ENCODE data around the gene RCAN3.
"Not testable (repeated sequence)": the region's sequence is repeated elsewhere in the genome, so short reads cannot be mapped to it uniquely, and the experiment has no call there.

Gene RCAN3

GRCh38 chr1:24503059-24503751, 569 bp downstream of the RCAN3 start:
- Histone ChIP-seq H3K36me3 (ENCODE audit: insufficient read depth, low read length) (no peaks in the 10 kb centered on the region), H3K4me1 (ENCODE audit: control insufficient read depth, insufficient read depth, low read length) (peaks cover 10% of the 10 kb centered on the region), H3K27me3 (ENCODE audit: control insufficient read depth, insufficient read depth, low read length) (peaks cover 17% of the 10 kb centered on the region), H3K4me2 (ENCODE audit: low read length) (peak overlapping the region; percentile 93), H3K9me3 (replicated peaks; ENCODE audit: low read length) (no peaks in the 10 kb centered on the region), H3K4me3 (ENCODE audit: low read length) (peak overlapping the region; percentile 84), H3K9ac (ENCODE audit: low read depth, low read length) (peak overlapping the region; percentile 79)

GRCh38 chr1:24503870-24504523, 1.4 kb downstream of the RCAN3 start:
- Histone ChIP-seq H3K4me2 (ENCODE audit: low read length) (peak overlapping the region; percentile 93), H3K9me3 (replicated peaks; ENCODE audit: low read length) (no peaks in the 10 kb centered on the region), H3K9ac (ENCODE audit: low read depth, low read length) (no peak overlapping the region), H3K36me3 (ENCODE audit: insufficient read depth, low read length) (no peaks in the 10 kb centered on the region), H3K27me3 (ENCODE audit: control insufficient read depth, insufficient read depth, low read length) (peaks cover 9% of the 10 kb centered on the region), H3K4me1 (ENCODE audit: control insufficient read depth, insufficient read depth, low read length) (peaks cover 10% of the 10 kb centered on the region), H3K4me3 (ENCODE audit: low read length) (peak overlapping the region; percentile 84)

DNA sequence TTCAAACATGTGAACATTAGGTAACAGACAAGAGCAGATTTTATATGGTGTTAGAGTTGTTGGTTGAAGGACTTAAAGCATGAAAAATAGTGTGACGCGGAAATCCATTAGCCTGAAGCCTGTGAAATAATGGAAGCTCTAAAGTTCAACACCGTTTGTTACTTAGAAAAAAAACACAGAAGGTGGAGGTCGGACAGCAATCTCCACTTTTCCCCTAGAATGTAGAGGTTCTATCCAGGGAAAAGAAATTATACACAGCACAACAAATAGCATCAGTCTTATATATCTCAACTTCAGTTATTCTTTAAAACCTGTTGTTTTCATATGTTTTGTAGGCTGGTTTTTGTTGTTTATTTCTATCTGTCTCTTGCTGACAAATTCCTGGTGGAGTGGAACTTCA, 1.9 kb downstream of the RCAN3 start:
- Histone ChIP-seq H3K4me3 (ENCODE audit: low read length) (no peak overlapping the region), H3K4me1 (ENCODE audit: control insufficient read depth, insufficient read depth, low read length) (peaks cover 10% of the 10 kb centered on the region), H3K27me3 (ENCODE audit: control insufficient read depth, insufficient read depth, low read length) (peaks cover 4% of the 10 kb centered on the region), H3K9me3 (replicated peaks; ENCODE audit: low read length) (no peaks in the 10 kb centered on the region), H3K4me2 (ENCODE audit: low read length) (no peak overlapping the region), H3K9ac (ENCODE audit: low read depth, low read length) (no peak overlapping the region), H3K36me3 (ENCODE audit: insufficient read depth, low read length) (no peaks in the 10 kb centered on the region)

- Histone ChIP-seq H3K4me1 (ENCODE audit: control insufficient read depth, insufficient read depth, low read length) (peaks cover 10% of the 10 kb centered on the region), H3K27me3 (ENCODE audit: control insufficient read depth, insufficient read depth, low read length) (no peaks in the 10 kb centered on the region), H3K36me3 (ENCODE audit: insufficient read depth, low read length) (no peaks in the 10 kb centered on the region), H3K9me3 (replicated peaks; ENCODE audit: low read length) (no peaks in the 10 kb centered on the region), H3K4me3 (ENCODE audit: low read length) (no peak overlapping the region), H3K9ac (ENCODE audit: low read depth, low read length) (no peak overlapping the region), H3K4me2 (ENCODE audit: low read length) (no peak overlapping the region)
Measured at GRCh38 chr1:24505816-24506215, 3.2 kb downstream of the RCAN3 start.

DNA sequence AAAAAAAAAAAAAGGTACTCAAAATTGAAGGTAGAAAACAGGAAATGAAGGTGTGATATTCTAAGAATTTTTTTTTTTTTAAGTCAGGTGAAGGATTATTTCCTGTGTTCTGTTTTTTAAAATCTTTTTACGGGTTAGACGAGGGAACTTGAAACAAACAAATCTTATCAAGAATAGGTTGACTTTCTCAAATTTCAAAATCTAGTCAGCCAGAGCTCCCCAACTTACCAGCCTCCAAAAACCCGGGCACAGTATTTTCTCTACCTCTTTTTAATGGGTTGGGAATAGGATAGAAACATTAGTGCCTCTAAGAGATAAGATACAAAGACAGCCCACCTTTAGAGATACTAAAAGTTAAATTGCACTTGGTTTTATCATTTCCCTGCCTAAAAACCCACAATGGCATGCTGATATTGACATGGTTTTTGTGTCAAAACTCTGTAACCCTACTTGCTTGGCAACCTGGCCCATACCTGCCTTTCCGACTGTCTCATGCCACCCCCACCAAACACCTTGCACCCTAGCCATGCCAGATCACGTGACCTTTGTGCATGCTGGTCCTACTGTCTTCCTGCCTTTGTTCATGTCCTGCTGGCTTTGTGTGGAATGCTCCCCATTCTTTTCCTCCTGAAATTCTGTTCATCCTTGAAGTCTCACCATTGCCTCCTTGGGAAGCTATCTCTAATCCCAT, 4.2 kb downstream of the RCAN3 start:
- no peaks in the 10 kb centered on the region for H3K9me3 ChIP-seq (replicated peaks; ENCODE audit: low read length)
- peaks cover 7% of the 10 kb centered on the region for H3K4me1 ChIP-seq (ENCODE audit: control insufficient read depth, insufficient read depth, low read length)
- H3K4me3 ChIP-seq (ENCODE audit: low read length), result no peak overlapping the region
- no peak overlapping the region for H3K4me2 ChIP-seq (ENCODE audit: low read length)
- no peaks in the 10 kb centered on the region for H3K36me3 ChIP-seq (ENCODE audit: insufficient read depth, low read length)
- H3K9ac ChIP-seq (ENCODE audit: low read depth, low read length), result no peak overlapping the region
- no peaks in the 10 kb centered on the region for H3K27me3 ChIP-seq (ENCODE audit: control insufficient read depth, insufficient read depth, low read length)

GRCh38 chr1:24507405-24507804, 4.8 kb downstream of the RCAN3 start:
- no peaks in the 10 kb centered on the region for H3K27me3 ChIP-seq (ENCODE audit: control insufficient read depth, insufficient read depth, low read length)
- no peak overlapping the region for H3K4me2 ChIP-seq (ENCODE audit: low read length)
- no peak overlapping the region for H3K4me3 ChIP-seq (ENCODE audit: low read length)
- no peak overlapping the region for H3K9ac ChIP-seq (ENCODE audit: low read depth, low read length)
- no peaks in the 10 kb centered on the region for H3K36me3 ChIP-seq (ENCODE audit: insufficient read depth, low read length)
- no peaks in the 10 kb centered on the region for H3K9me3 ChIP-seq (replicated peaks; ENCODE audit: low read length)
- peaks cover 7% of the 10 kb centered on the region for H3K4me1 ChIP-seq (ENCODE audit: control insufficient read depth, insufficient read depth, low read length)

DNA sequence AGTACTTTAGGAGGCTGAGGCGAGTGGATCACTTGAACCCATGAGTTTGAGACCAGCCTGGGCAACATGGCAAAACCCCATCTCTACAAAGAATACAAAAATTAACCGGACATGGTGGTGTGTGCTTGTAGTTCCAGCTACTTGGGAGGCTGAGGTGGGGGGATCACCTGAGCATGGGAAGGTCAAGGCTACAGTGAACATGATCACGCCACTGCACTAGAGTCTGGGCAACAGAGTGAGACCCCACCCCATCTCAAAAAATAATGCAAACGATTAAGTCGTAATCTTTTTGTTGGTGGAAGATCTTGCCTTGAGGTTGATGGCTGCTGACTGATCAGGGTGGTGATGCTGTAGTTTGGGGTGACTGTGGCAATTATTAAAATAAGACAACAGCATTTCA, 6.3 kb downstream of the RCAN3 start:
- Histone ChIP-seq H3K36me3 (ENCODE audit: insufficient read depth, low read length) (no peaks in the 10 kb centered on the region), H3K27me3 (ENCODE audit: control insufficient read depth, insufficient read depth, low read length) (no peaks in the 10 kb centered on the region), H3K9me3 (replicated peaks; ENCODE audit: low read length) (no peaks in the 10 kb centered on the region), H3K9ac (ENCODE audit: low read depth, low read length) (no peak overlapping the region), H3K4me1 (ENCODE audit: control insufficient read depth, insufficient read depth, low read length) (peaks cover under 1% of the 10 kb centered on the region), H3K4me3 (ENCODE audit: low read length) (no peak overlapping the region), H3K4me2 (ENCODE audit: low read length) (no peak overlapping the region)

- Histone ChIP-seq H3K4me1 (ENCODE audit: control insufficient read depth, insufficient read depth, low read length) (peaks cover 4% of the 10 kb centered on the region), H3K9ac (ENCODE audit: low read depth, low read length) (no peak overlapping the region), H3K4me2 (ENCODE audit: low read length) (no peak overlapping the region), H3K36me3 (ENCODE audit: insufficient read depth, low read length) (no peaks in the 10 kb centered on the region), H3K4me3 (ENCODE audit: low read length) (no peak overlapping the region), H3K27me3 (ENCODE audit: control insufficient read depth, insufficient read depth, low read length) (no peaks in the 10 kb centered on the region), H3K9me3 (replicated peaks; ENCODE audit: low read length) (no peaks in the 10 kb centered on the region)
Measured at GRCh38 chr1:24513706-24514105, 11.1 kb downstream of the RCAN3 start.

DNA sequence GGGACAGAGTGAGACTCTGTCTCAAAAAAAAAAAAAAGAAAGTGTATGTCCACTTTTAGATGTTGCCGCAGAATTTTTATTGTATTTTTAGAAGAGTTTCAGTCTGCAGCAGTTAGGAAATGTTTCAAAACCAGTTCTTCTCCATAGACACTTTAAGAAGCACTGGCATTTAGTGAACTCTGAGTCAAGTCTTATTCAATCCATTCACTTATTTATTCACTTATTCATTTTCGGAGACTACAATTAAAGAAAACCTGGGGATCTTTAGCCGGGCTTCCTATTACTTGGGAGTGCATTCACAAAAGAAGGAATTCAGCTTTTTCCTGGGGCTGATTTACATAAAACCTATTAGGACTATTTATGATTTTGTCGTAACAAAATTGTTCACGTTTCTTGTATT, 12.3 kb downstream of the RCAN3 start:
- no peak overlapping the region for H3K4me2 ChIP-seq (ENCODE audit: low read length)
- H3K4me1 ChIP-seq (ENCODE audit: control insufficient read depth, insufficient read depth, low read length), result peaks cover 4% of the 10 kb centered on the region
- H3K27me3 ChIP-seq (ENCODE audit: control insufficient read depth, insufficient read depth, low read length), result no peaks in the 10 kb centered on the region
- H3K36me3 ChIP-seq (ENCODE audit: insufficient read depth, low read length), result no peaks in the 10 kb centered on the region
- no peak overlapping the region for H3K9ac ChIP-seq (ENCODE audit: low read depth, low read length)
- H3K4me3 ChIP-seq (ENCODE audit: low read length), result no peak overlapping the region
- no peaks in the 10 kb centered on the region for H3K9me3 ChIP-seq (replicated peaks; ENCODE audit: low read length)

DNA sequence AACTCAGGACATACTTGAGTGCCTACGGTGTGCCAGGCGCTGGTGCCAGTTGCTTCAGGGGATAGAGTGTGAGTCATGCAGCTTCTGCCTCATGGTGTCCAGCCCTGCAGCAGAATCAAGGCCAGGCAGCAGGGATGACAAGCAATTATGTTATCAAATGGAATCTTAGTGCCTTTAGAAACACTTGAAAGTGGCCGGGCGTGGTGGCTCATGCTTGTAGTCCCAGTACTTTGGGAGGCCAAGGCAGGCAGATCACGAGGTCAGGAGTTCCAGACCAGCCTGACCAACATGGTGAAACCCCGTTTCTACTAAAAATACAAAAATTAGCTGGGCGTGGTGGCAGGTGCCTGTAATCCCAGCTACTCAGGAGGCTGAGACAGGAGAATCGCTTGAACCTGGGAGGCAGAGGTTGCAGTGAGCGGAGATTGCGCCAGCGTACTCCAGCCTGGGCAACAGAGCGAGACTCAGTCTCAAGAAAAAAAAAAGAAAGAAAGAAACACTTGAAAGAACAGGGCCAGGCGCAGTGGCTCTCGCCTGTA, 13.1 kb downstream of the RCAN3 start:
- peak overlapping the region; percentile 28 for H3K4me2 ChIP-seq (ENCODE audit: low read length)
- not testable (repeated sequence) for H3K4me3 ChIP-seq (ENCODE audit: low read length); H3K36me3 ChIP-seq (ENCODE audit: insufficient read depth, low read length); H3K27me3 ChIP-seq (ENCODE audit: control insufficient read depth, insufficient read depth, low read length); H3K9me3 ChIP-seq (replicated peaks; ENCODE audit: low read length); H3K4me1 ChIP-seq (ENCODE audit: control insufficient read depth, insufficient read depth, low read length); H3K9ac ChIP-seq (ENCODE audit: low read depth, low read length)

DNA sequence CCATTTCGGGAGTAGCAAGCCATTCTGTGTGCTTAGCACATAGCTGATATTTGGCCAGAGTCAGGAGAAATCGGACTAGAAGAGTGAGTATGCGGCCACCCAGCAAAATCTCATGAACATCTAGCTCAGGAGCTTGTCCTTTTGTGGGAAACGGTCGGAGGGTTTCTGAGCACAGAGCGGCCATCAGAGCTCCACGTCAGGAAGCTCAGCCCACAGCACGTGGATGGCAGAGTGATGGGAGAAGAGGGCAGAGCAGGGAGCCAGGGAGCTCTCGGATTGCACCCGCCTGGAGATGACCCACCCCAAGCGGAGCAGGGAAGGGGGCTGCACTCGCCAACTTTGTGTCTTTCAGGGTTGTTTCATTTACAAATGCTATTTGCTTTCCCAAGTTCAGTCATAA, 13.9 kb downstream of the RCAN3 start:
- H3K9ac ChIP-seq (ENCODE audit: low read depth, low read length), result no peak overlapping the region
- no peak overlapping the region for H3K4me3 ChIP-seq (ENCODE audit: low read length)
- no peaks in the 10 kb centered on the region for H3K36me3 ChIP-seq (ENCODE audit: insufficient read depth, low read length)
- H3K27me3 ChIP-seq (ENCODE audit: control insufficient read depth, insufficient read depth, low read length), result no peaks in the 10 kb centered on the region
- no peaks in the 10 kb centered on the region for H3K9me3 ChIP-seq (replicated peaks; ENCODE audit: low read length)
- H3K4me1 ChIP-seq (ENCODE audit: control insufficient read depth, insufficient read depth, low read length), result peaks cover 4% of the 10 kb centered on the region
- H3K4me2 ChIP-seq (ENCODE audit: low read length), result no peak overlapping the region

All from skeletal muscle satellite cell (primary cell).